GM18502 (cell line): ENCODE data around the gene MLX.
A peak's percentile ranks its signal among the peaks of the same experiment; 100 is the strongest.

Experiments used
- ATAC-seq: cut with Tn5 transposase; IDR thresholded peaks from one replicate; pipeline ENCODE4 v1.9.1; 2021; ENCODE audit warnings: mild to moderate bottlenecking; ENCODE audit not compliant: unreplicated experiment, poor library complexity

The MLX gene

GRCh38 chr17:42577140-42577531 is 10.2 kb downstream of the MLX start:
- no peak for ATAC-seq

- ATAC-seq = peak; percentile 72
Observed at GRCh38 chr17:42577532-42578281, 10.8 kb downstream of the MLX start, which contains the start of gene PSMC3IP. Gene PSMC3IP (minus strand): TSS chr17:42577729. CDS start chr17:42577686, 43 bp downstream.

GRCh38 chr17:42578282-42578869 is 11.5 kb downstream of the MLX start:
- peak; percentile 44 for ATAC-seq

- ATAC-seq = no peak
Observed at GRCh38 chr17:42579794-42580551, 13.1 kb downstream of the MLX start.

GRCh38 chr17:42581744-42582270 is 14.9 kb downstream of the MLX start:
- no peak for ATAC-seq

GRCh38 chr17:42584880-42585279 is 18.0 kb downstream of the MLX start:
- ATAC-seq = no peak

GRCh38 chr17:42585353-42585752 is 18.5 kb downstream of the MLX start:
- ATAC-seq = no peak

GRCh38 chr17:42586514-42587230 is 19.8 kb downstream of the MLX start:
- peak; percentile 53 for ATAC-seq

GRCh38 chr17:42590886-42591285 is 24.0 kb downstream of the MLX start:
- ATAC-seq = no peak

GRCh38 chr17:42591411-42591810 is 24.5 kb downstream of the MLX start:
- ATAC-seq = no peak

- no peak for ATAC-seq
Observed at GRCh38 chr17:42596386-42596785, 29.5 kb downstream of the MLX start.

GRCh38 chr17:42598905-42599304 is 32.0 kb downstream of the MLX start:
- no peak for ATAC-seq

- no peak for ATAC-seq
Observed at GRCh38 chr17:42603318-42603717, 36.4 kb downstream of the MLX start.

GRCh38 chr17:42607769-42608168 is 40.9 kb downstream of the MLX start:
- ATAC-seq = no peak

GRCh38 chr17:42608305-42609181 is 41.6 kb downstream of the MLX start:
- peak; percentile 44 for ATAC-seq

GRCh38 chr17:42609182-42609813 is 42.4 kb downstream of the MLX start, which contains the start of the genes RETREG3 and TUBG1:
Gene RETREG3 (minus strand): TSS chr17:42609374. CDS start chr17:42609324, 50 bp downstream.
Gene TUBG1 (plus strand): TSS chr17:42609683. CDS start chr17:42609738, 55 bp downstream.
- ATAC-seq = peak; percentile 81

GRCh38 chr17:42609814-42610801 is 43.2 kb downstream of the MLX start:
- ATAC-seq = peak; percentile 1

- no peak for ATAC-seq
Observed at GRCh38 chr17:42612013-42612412, 45.1 kb downstream of the MLX start.
